IPS DF 4.7 (cell line): Measurements from ENCODE around the gene ATXN2L.

ENCODE experiments used
- DNase-seq: peaks from one replicate; pipeline ENCODE4 v3.0.0-alpha.2; 2013; ENCODE audit warnings: low spot score; ENCODE audit errors: extremely low read depth

The ATXN2L gene

GRCh38 chr16:28835864-28836760 is 13.3 kb downstream of the ATXN2L start:
- no peak for DNase-seq

GRCh38 chr16:28836761-28837064 is 13.9 kb downstream of the ATXN2L start:
- no peak for DNase-seq

GRCh38 chr16:28837672-28838557 is 15.1 kb downstream of the ATXN2L start:
- DNase-seq, result no peak

- DNase-seq, result no peak
Observed at GRCh38 chr16:28838558-28838918, 15.7 kb downstream of the ATXN2L start.

GRCh38 chr16:28839004-28839639 is 16.3 kb downstream of the ATXN2L start:
- DNase-seq, result no peak

- DNase-seq, result no peak
Observed at GRCh38 chr16:28839899-28840298, 17.1 kb downstream of the ATXN2L start.

GRCh38 chr16:28842696-28843095 is 19.9 kb downstream of the ATXN2L start:
- DNase-seq, result no peak

GRCh38 chr16:28843766-28844165 is 21.0 kb downstream of the ATXN2L start:
- DNase-seq, result no peak

GRCh38 chr16:28844226-28844885 is 21.6 kb downstream of the ATXN2L start:
- DNase-seq, result no peak

GRCh38 chr16:28845293-28845692 is 22.5 kb downstream of the ATXN2L start:
- DNase-seq, result no peak

- no peak for DNase-seq
Observed at GRCh38 chr16:28845761-28846079, 22.9 kb downstream of the ATXN2L start.

GRCh38 chr16:28846080-28846932 is 23.5 kb downstream of the ATXN2L start, which contains the start of gene TUFM:
Gene TUFM, minus strand, starts transcription at chr16:28846348. Its CDS starts 79 bp downstream, at chr16:28846269.
- peak; percentile 79 for DNase-seq

- no peak for DNase-seq
Observed at GRCh38 chr16:28846933-28847273, 24.1 kb downstream of the ATXN2L start.

GRCh38 chr16:28858421-28858820 is 35.6 kb downstream of the ATXN2L start:
- DNase-seq, result no peak

GRCh38 chr16:28859326-28859725 is 36.5 kb downstream of the ATXN2L start:
- DNase-seq, result no peak

- no peak for DNase-seq
Observed at GRCh38 chr16:28863929-28864793, 41.4 kb downstream of the ATXN2L start.

- no peak for DNase-seq
Observed at GRCh38 chr16:28865001-28865688, 42.3 kb downstream of the ATXN2L start.

- no peak for DNase-seq
Observed at GRCh38 chr16:28865722-28866453, 43.1 kb downstream of the ATXN2L start.

- DNase-seq, result no peak
Observed at GRCh38 chr16:28866454-28866804, 43.6 kb downstream of the ATXN2L start.
